ENCODE results near the gene TBC1D7.

The TBC1D7 gene

GRCh38 chr6:13372076-13372475, 43.7 kb upstream of the TBC1D7 start:
- CTCF ChIA-PET = interaction anchor here (0.5 to 0.9 kb wide), 2 partner anchors 193 to 202 kb away, joined by 3 to 4 read pairs; partner anchors contain the start of gene SIRT5
- Histone ChIP-seq H3K27ac (ENCODE audit: extremely low read depth, low read depth, low read length) (no peak overlapping the region; the same call in 1 of the 2 replicates), H3K4me3 (ENCODE audit: low read depth, low read length) (no peak overlapping the region), H3K9me3 (ENCODE audit: control insufficient read depth, insufficient read depth, low read depth, low read length) (no peaks in the 10 kb centered on the region), H3K36me3 (ENCODE audit: control insufficient read depth in 2 of 2, insufficient read depth in 1 of 2, low read length in 2 of 2) (no peaks in the 10 kb centered on the region), H3K4me1 (ENCODE audit: control insufficient read depth, insufficient read depth, low read length) (peaks cover 10% of the 10 kb centered on the region)
- TF ChIP-seq, protein P1, sequence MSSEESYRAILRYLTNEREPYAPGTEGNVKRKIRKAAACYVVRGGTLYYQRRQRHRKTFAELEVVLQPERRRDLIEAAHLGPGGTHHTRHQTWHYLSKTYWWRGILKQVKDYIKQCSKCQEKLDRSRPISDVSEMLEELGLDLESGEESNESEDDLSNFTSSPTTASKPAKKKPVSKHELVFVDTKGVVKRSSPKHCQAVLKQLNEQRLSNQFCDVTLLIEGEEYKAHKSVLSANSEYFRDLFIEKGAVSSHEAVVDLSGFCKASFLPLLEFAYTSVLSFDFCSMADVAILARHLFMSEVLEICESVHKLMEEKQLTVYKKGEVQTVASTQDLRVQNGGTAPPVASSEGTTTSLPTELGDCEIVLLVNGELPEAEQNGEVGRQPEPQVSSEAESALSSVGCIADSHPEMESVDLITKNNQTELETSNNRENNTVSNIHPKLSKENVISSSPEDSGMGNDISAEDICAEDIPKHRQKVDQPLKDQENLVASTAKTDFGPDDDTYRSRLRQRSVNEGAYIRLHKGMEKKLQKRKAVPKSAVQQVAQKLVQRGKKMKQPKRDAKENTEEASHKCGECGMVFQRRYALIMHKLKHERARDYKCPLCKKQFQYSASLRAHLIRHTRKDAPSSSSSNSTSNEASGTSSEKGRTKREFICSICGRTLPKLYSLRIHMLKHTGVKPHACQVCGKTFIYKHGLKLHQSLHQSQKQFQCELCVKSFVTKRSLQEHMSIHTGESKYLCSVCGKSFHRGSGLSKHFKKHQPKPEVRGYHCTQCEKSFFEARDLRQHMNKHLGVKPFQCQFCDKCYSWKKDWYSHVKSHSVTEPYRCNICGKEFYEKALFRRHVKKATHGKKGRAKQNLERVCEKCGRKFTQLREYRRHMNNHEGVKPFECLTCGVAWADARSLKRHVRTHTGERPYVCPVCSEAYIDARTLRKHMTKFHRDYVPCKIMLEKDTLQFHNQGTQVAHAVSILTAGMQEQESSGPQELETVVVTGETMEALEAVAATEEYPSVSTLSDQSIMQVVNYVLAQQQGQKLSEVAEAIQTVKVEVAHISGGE (tag by site-specific recombination; conservative IDR thresholded peaks at IDR 0.05; ENCODE audit: low read depth) = no peak
- no peak for TF ChIP-seq PATZ1 (tag by site-specific recombination; IDR thresholded peaks at IDR 0.05)
- TF ChIP-seq HOXA7 (CRISPR knock-in tag; IDR thresholded peaks at IDR 0.05; ENCODE audit: borderline replicate concordance) = no peak
- TF ChIP-seq REST (tag by site-specific recombination; IDR thresholded peaks at IDR 0.05) = no peak
- no peak for TF ChIP-seq ZNF48 (tag by site-specific recombination; IDR thresholded peaks at IDR 0.05)
- TF ChIP-seq ZNF600 (tag by site-specific recombination; IDR thresholded peaks at IDR 0.05) = no peak
- no peak for TF ChIP-seq MYNN (tag by site-specific recombination; IDR thresholded peaks at IDR 0.05; ENCODE audit: borderline replicate concordance)
- no peak for TF ChIP-seq ZNF776 (tag by site-specific recombination; IDR thresholded peaks at IDR 0.05; ENCODE audit: borderline replicate concordance)
- TF ChIP-seq ZNF266 (tag by site-specific recombination; IDR thresholded peaks at IDR 0.05; ENCODE audit: low read depth) = no peak
- TF ChIP-seq ZNF175 (tag by site-specific recombination; IDR thresholded peaks at IDR 0.05) = no peak
- POLR2A ChIA-PET = interaction anchor here (0.6 kb wide), 2 partner anchors 39 to 44 kb away, joined by 3 read pairs; partner anchors contain the start of gene TBC1D7

DNA sequence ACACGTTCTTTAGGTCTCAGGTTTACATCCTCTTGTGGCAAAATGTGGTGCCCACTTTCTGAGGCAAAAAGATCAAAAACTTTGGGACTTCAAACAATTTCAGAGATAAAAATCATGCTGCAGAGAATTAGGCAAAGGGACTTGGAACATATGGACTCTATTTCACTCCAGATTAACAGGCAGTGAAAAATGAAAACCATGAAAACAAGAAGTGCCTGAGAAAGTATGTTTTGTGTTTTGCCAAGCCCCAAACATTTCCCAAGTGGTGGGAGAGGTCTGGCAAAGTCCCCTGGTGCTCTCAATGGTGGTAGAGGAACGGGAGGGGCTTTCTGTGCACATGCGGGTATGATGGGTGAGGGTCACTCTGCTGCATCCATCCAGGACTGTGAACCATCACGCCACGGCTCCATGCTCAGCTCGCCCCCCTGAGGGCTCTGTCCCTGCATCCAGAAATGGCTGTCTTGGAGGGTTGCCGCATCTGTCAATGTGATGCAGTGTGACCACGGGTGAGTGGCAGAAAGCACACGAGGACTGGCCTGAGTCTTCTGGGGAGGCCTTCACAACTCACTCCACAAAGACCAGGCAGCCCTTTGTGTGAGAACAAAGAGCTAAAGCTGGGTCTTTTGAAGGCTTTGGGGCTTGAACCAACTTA, 43.2 kb upstream of the TBC1D7 start:
- CTCF ChIA-PET = interaction anchor here (0.5 kb wide), 1 partner anchor 194 kb away, joined by 3 read pairs; no protein-coding TSS in a partner anchor
- H3K4me3 ChIP-seq (ENCODE audit: low read depth, low read length) = no peak overlapping the region
- H3K27ac ChIP-seq (ENCODE audit: extremely low read depth, low read depth, low read length) = no peak overlapping the region; the same call in 1 of the 2 replicates
- POLR2A ChIA-PET = no interaction called here
- peaks cover 10% of the 10 kb centered on the region for H3K4me1 ChIP-seq (ENCODE audit: control insufficient read depth, insufficient read depth, low read length)
- H3K36me3 ChIP-seq (ENCODE audit: control insufficient read depth in 2 of 2, insufficient read depth in 1 of 2, low read length in 2 of 2) = no peaks in the 10 kb centered on the region
- H3K9me3 ChIP-seq (ENCODE audit: control insufficient read depth, insufficient read depth, low read depth, low read length) = no peaks in the 10 kb centered on the region
- TF ChIP-seq, protein P2, sequence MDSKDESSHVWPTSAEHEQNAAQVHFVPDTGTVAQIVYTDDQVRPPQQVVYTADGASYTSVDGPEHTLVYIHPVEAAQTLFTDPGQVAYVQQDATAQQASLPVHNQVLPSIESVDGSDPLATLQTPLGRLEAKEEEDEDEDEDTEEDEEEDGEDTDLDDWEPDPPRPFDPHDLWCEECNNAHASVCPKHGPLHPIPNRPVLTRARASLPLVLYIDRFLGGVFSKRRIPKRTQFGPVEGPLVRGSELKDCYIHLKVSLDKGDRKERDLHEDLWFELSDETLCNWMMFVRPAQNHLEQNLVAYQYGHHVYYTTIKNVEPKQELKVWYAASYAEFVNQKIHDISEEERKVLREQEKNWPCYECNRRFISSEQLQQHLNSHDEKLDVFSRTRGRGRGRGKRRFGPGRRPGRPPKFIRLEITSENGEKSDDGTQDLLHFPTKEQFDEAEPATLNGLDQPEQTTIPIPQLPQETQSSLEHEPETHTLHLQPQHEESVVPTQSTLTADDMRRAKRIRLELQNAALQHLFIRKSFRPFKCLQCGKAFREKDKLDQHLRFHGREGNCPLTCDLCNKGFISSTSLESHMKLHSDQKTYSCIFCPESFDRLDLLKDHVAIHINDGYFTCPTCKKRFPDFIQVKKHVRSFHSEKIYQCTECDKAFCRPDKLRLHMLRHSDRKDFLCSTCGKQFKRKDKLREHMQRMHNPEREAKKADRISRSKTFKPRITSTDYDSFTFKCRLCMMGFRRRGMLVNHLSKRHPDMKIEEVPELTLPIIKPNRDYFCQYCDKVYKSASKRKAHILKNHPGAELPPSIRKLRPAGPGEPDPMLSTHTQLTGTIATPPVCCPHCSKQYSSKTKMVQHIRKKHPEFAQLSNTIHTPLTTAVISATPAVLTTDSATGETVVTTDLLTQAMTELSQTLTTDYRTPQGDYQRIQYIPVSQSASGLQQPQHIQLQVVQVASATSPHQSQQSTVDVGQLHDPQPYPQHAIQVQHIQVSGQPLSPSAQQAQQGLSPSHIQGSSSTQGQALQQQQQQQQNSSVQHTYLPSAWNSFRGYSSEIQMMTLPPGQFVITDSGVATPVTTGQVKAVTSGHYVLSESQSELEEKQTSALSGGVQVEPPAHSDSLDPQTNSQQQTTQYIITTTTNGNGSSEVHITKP (tag by site-specific recombination; IDR thresholded peaks at IDR 0.05) = no peak
- TF ChIP-seq ZNF585B (tag by site-specific recombination; IDR thresholded peaks at IDR 0.05) = no peak
- TF ChIP-seq GFI1B (tag by site-specific recombination; IDR thresholded peaks at IDR 0.05) = no peak
- no peak for TF ChIP-seq YY1 (tag by site-specific recombination; IDR thresholded peaks at IDR 0.05)
- TF ChIP-seq ZSCAN30 (tag by site-specific recombination; IDR thresholded peaks at IDR 0.05) = no peak
- TF ChIP-seq ZNF202 (tag by site-specific recombination; IDR thresholded peaks at IDR 0.05; ENCODE audit: borderline replicate concordance) = no peak
- no peak for TF ChIP-seq ZNF24 (tag by site-specific recombination; IDR thresholded peaks at IDR 0.05)
- TF ChIP-seq ZNF768 (tag by site-specific recombination; IDR thresholded peaks at IDR 0.05) = no peak
- no peak for TF ChIP-seq REPIN1 (tag by site-specific recombination; IDR thresholded peaks at IDR 0.05; ENCODE audit: low read depth)
- TF ChIP-seq, protein P3, sequence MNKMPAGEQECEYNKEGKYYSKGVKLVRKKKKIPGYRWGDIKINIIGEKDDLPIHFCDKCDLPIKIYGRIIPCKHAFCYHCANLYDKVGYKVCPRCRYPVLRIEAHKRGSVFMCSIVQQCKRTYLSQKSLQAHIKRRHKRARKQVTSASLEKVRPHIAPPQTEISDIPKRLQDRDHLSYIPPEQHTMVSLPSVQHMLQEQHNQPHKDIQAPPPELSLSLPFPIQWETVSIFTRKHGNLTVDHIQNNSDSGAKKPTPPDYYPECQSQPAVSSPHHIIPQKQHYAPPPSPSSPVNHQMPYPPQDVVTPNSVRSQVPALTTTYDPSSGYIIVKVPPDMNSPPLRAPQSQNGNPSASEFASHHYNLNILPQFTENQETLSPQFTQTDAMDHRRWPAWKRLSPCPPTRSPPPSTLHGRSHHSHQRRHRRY (tag by site-specific recombination; IDR thresholded peaks at IDR 0.05) = no peak

Measured in HEK293 (cell line).